Cardiac fibroblast (primary cell): ENCODE data around the gene CTDP1.

Source experiments
- DNase-seq, 2 donors: peaks; one replicate each; pipeline versions ENCODE4 v3.0.0 to v3.0.0-alpha.2; 2010; ENCODE audit warnings: low read depth in 2 of 2
- H3K4me3 ChIP-seq, 2 donors: replicated peaks in 1 of 2; 1 replicate in 1 of 2; 2 replicates in 1 of 2; pipeline ENCODE4 v1.5.1; 2011; ENCODE audit warnings: low read depth in 2 of 2, low read length in 2 of 2, mild to moderate bottlenecking in 2 of 2, moderate library complexity in 1 of 2
- CTCF ChIP-seq: IDR thresholded peaks from one replicate; pipeline ENCODE4 v1.5.1; 2011; ENCODE audit warnings: low read depth, mild to moderate bottlenecking, low read length, inconsistent platforms

The CTDP1 gene

GRCh38 chr18:79764131-79764530, 84.5 kb downstream of the CTDP1 start:
- no peak for TF ChIP-seq CTCF
- no peak for DNase-seq
- no peak overlapping the region for H3K4me3 ChIP-seq

- TF ChIP-seq CTCF, result no peak
- H3K4me3 ChIP-seq, result no peak overlapping the region
- DNase-seq, result peak; percentile 17 to 56
These were observed 86.1 kb downstream of the CTDP1 start for GRCh38 chr18:79765491-79766245.

GRCh38 chr18:79766308-79766707, 86.7 kb downstream of the CTDP1 start:
- DNase-seq, result no peak
- no peak for TF ChIP-seq CTCF
- no peak overlapping the region for H3K4me3 ChIP-seq

- H3K4me3 ChIP-seq, result no peak overlapping the region
- no peak for DNase-seq
- TF ChIP-seq CTCF, result no peak
These were observed 89.1 kb downstream of the CTDP1 start for GRCh38 chr18:79768745-79769144.

GRCh38 chr18:79769698-79770500, 90.3 kb downstream of the CTDP1 start:
- no peak for TF ChIP-seq CTCF
- no peak for DNase-seq
- no peak overlapping the region for H3K4me3 ChIP-seq

DNA sequence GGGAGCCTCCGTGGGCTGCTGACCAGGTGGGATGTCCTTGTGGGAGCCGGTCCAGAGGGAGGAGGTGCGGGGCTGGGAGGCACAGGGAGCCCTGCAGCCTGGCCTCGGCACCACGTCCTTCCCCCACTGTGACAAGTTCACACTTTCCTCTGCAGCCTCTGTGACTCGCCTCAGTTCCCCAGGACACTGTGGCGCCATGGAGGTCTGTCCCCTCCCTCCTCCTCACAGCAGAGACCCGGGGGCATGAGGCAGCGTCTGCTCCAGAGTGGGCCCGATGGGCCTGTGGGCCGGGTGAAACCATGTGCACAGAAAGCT, 90.9 kb downstream of the CTDP1 start:
- H3K4me3 ChIP-seq, result no peak overlapping the region
- TF ChIP-seq CTCF, result no peak

More for the DNA sequence above, 90.9 kb downstream of the CTDP1 start:
- DNase-seq, result no peak
